ENCODE data around the gene DENND4C.

DENND4C gene

GRCh38 chr9:19201899-19202891, 28.3 kb upstream of the DENND4C start (continued):
- TF ChIP-seq ZNF354C (tag by site-specific recombination; IDR thresholded peaks at IDR 0.05; ENCODE audit: borderline replicate concordance, low read depth): no peak
- no peak for TF ChIP-seq ZNF146 (tag by site-specific recombination; IDR thresholded peaks at IDR 0.05)
- TF ChIP-seq, protein P1, sequence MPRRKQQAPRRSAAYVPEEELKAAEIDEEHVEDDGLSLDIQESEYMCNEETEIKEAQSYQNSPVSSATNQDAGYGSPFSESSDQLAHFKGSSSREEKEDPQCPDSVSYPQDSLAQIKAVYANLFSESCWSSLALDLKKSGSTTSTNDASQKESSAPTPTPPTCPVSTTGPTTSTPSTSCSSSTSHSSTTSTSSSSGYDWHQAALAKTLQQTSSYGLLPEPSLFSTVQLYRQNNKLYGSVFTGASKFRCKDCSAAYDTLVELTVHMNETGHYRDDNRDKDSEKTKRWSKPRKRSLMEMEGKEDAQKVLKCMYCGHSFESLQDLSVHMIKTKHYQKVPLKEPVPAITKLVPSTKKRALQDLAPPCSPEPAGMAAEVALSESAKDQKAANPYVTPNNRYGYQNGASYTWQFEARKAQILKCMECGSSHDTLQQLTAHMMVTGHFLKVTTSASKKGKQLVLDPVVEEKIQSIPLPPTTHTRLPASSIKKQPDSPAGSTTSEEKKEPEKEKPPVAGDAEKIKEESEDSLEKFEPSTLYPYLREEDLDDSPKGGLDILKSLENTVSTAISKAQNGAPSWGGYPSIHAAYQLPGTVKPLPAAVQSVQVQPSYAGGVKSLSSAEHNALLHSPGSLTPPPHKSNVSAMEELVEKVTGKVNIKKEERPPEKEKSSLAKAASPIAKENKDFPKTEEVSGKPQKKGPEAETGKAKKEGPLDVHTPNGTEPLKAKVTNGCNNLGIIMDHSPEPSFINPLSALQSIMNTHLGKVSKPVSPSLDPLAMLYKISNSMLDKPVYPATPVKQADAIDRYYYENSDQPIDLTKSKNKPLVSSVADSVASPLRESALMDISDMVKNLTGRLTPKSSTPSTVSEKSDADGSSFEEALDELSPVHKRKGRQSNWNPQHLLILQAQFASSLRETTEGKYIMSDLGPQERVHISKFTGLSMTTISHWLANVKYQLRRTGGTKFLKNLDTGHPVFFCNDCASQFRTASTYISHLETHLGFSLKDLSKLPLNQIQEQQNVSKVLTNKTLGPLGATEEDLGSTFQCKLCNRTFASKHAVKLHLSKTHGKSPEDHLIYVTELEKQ (tag by site-specific recombination; IDR thresholded peaks at IDR 0.05; ENCODE audit: borderline replicate concordance): no peak
- no peak for TF ChIP-seq BCL11B (tag by site-specific recombination; IDR thresholded peaks at IDR 0.05; ENCODE audit: low read depth)
- TF ChIP-seq SP7 (tag by site-specific recombination; IDR thresholded peaks at IDR 0.05): peak; percentile 57
- TF ChIP-seq ZNF16 (tag by site-specific recombination; IDR thresholded peaks at IDR 0.05; ENCODE audit: low read depth): no peak
- TF ChIP-seq KLF1 (tag by site-specific recombination; IDR thresholded peaks at IDR 0.05): no peak
- TF ChIP-seq ZNF423 (tag by site-specific recombination; IDR thresholded peaks at IDR 0.05): no peak
- TF ChIP-seq YY1 (tag by site-specific recombination; IDR thresholded peaks at IDR 0.05): no peak
- TF ChIP-seq ELK4 (IDR thresholded peaks at IDR 0.05; ENCODE audit: borderline replicate concordance, low read depth, low read length): no peak
- no peak for TF ChIP-seq ZNF48 (tag by site-specific recombination; IDR thresholded peaks at IDR 0.05)
- no peak for TF ChIP-seq BCL11A (tag by site-specific recombination; IDR thresholded peaks at IDR 0.05; ENCODE audit: low read depth)
- no peak for TF ChIP-seq ZNF624 (tag by site-specific recombination; IDR thresholded peaks at IDR 0.05)
- TF ChIP-seq, protein P2, sequence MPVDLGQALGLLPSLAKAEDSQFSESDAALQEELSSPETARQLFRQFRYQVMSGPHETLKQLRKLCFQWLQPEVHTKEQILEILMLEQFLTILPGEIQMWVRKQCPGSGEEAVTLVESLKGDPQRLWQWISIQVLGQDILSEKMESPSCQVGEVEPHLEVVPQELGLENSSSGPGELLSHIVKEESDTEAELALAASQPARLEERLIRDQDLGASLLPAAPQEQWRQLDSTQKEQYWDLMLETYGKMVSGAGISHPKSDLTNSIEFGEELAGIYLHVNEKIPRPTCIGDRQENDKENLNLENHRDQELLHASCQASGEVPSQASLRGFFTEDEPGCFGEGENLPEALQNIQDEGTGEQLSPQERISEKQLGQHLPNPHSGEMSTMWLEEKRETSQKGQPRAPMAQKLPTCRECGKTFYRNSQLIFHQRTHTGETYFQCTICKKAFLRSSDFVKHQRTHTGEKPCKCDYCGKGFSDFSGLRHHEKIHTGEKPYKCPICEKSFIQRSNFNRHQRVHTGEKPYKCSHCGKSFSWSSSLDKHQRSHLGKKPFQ (tag by site-specific recombination; IDR thresholded peaks at IDR 0.05): no peak; the same call in 1 of the 2 replicates
- TF ChIP-seq KLF9 (tag by site-specific recombination; IDR thresholded peaks at IDR 0.05; ENCODE audit: low read depth): no peak
- TF ChIP-seq ZNF449 (tag by site-specific recombination; IDR thresholded peaks at IDR 0.05): no peak
- no peak for TF ChIP-seq REPIN1 (tag by site-specific recombination; IDR thresholded peaks at IDR 0.05; ENCODE audit: low read depth)
- no peak for TF ChIP-seq ZNF211 (tag by site-specific recombination; IDR thresholded peaks at IDR 0.05; ENCODE audit: low read depth)
- TF ChIP-seq, protein P3, sequence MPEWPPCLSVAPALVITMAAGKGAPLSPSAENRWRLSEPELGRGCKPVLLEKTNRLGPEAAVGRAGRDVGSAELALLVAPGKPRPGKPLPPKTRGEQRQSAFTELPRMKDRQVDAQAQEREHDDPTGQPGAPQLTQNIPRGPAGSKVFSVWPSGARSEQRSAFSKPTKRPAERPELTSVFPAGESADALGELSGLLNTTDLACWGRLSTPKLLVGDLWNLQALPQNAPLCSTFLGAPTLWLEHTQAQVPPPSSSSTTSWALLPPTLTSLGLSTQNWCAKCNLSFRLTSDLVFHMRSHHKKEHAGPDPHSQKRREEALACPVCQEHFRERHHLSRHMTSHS (tag by site-specific recombination; IDR thresholded peaks at IDR 0.05): no peak
- TF ChIP-seq RBAK (tag by site-specific recombination; IDR thresholded peaks at IDR 0.05): no peak
- TF ChIP-seq, protein P4, sequence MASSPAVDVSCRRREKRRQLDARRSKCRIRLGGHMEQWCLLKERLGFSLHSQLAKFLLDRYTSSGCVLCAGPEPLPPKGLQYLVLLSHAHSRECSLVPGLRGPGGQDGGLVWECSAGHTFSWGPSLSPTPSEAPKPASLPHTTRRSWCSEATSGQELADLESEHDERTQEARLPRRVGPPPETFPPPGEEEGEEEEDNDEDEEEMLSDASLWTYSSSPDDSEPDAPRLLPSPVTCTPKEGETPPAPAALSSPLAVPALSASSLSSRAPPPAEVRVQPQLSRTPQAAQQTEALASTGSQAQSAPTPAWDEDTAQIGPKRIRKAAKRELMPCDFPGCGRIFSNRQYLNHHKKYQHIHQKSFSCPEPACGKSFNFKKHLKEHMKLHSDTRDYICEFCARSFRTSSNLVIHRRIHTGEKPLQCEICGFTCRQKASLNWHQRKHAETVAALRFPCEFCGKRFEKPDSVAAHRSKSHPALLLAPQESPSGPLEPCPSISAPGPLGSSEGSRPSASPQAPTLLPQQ (tag by site-specific recombination; IDR thresholded peaks at IDR 0.05): 0 out of 2 replicates have a peak, but pooled peaks have one; percentile 21
- no peak for TF ChIP-seq BCL6B (tag by site-specific recombination; IDR thresholded peaks at IDR 0.05)
- TF ChIP-seq GLI2 (tag by site-specific recombination; IDR thresholded peaks at IDR 0.05; ENCODE audit: borderline replicate concordance, low read depth): no peak
- TF ChIP-seq ZNF335 (tag by site-specific recombination; conservative IDR thresholded peaks at IDR 0.05): peak; percentile 51
- TF ChIP-seq ZNF274 (IDR thresholded peaks at IDR 0.05; ENCODE audit: low read length): no peak
- no peak for TF ChIP-seq ZNF274 (tag by site-specific recombination; IDR thresholded peaks at IDR 0.05; ENCODE audit: borderline replicate concordance)
